ENCODE results near the gene CST9. TPM values are rescaled to one million over a fixed set of nuclear protein-coding genes. Genes with fewer than 3 reads are reported as not detected.
"Not testable (repeated sequence)": the region's sequence is repeated elsewhere in the genome, so short reads cannot be mapped to it uniquely, and the experiment has no call there.

The CST9 gene
- total RNA-seq, 1 experiment from 2014 or later: not detected

DNA sequence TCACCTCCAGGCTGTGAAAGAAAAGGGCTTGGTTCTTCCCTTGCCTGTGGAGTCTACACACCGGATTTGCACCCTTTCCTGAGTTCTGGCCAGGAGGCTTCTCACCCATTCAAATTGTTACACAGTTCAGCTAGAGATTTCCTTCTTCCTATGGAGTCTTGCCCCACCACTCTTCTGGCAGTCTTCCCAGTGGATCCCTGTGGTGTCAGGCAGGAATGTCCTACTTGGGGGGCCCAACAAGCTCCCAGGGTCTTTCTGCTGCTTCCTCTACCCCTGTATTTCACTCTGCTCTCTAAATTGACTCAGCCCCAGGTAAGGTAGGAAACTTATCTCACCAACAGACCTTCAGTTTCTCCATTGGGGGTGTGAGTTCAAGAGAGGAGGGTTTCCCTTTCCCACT lies 23.4 kb downstream of the CST9 start:
- Histone ChIP-seq H3K27ac (ENCODE audit: low read depth, low read length) (no peak overlapping the region), H3K36me3 (ENCODE audit: control insufficient read depth in 1 of 2, insufficient read depth in 2 of 2, low read length in 2 of 2) (no peaks in the 10 kb centered on the region), H3K9ac (ENCODE audit: low read length) (no peak overlapping the region), H2AFZ (ENCODE audit: low read depth, low read length, poor library complexity, severe bottlenecking) (no peak overlapping the region), H3K4me2 (ENCODE audit: low read length) (no peak overlapping the region), H3K9me2 (ENCODE audit: insufficient read depth) (no peaks in the 10 kb centered on the region), H3K4me1 (ENCODE audit: control insufficient read depth in 1 of 2, insufficient read depth in 2 of 2, low read length in 2 of 2) (no peaks in the 10 kb centered on the region), H3K27me3 (ENCODE audit: insufficient read depth, low read length) (peaks cover 24% of the 10 kb centered on the region; the same call in 1 of the 2 replicates), H3K79me2 (ENCODE audit: insufficient read depth, low read length) (no peaks in the 10 kb centered on the region), H3K9me3 (ENCODE audit: control insufficient read depth in 1 of 2, insufficient read depth in 1 of 2, low read depth in 1 of 2, low read length in 2 of 2) (no peaks in the 10 kb centered on the region), H3K4me3 (replicated peaks in 1 of 2; ENCODE audit: low read depth in 1 of 2, low read length in 2 of 2) (no peak overlapping the region), H4K20me1 (ENCODE audit: insufficient read depth) (no peaks in the 10 kb centered on the region)
- ATAC-seq (no peak), DNase-seq (ENCODE audit: low read depth, low spot score) (no peak)
- ChIA-PET POLR2A (no interaction called here), CTCF (no interaction called here), RAD21 (ENCODE audit: low non-redundant PET in 1 of 2, low total read pairs in 2 of 2, uncharacterized antibody in 2 of 2, unreplicated experiment in 2 of 2) (no interaction called here)
- BruUV-seq (replicated peaks): no TSS peak
- intact Hi-C loops (cut with micrococcal nuclease): no loop called here
- no peak for TF ChIP-seq FOSL1 (IDR thresholded peaks at IDR 0.05; ENCODE audit: low read depth)
- no peak for TF ChIP-seq SRF (IDR thresholded peaks at IDR 0.05; ENCODE audit: low read depth)
- TF ChIP-seq ELF1 (IDR thresholded peaks at IDR 0.05; ENCODE audit: borderline replicate concordance, low read depth): no peak
- TF ChIP-seq, protein P1, sequence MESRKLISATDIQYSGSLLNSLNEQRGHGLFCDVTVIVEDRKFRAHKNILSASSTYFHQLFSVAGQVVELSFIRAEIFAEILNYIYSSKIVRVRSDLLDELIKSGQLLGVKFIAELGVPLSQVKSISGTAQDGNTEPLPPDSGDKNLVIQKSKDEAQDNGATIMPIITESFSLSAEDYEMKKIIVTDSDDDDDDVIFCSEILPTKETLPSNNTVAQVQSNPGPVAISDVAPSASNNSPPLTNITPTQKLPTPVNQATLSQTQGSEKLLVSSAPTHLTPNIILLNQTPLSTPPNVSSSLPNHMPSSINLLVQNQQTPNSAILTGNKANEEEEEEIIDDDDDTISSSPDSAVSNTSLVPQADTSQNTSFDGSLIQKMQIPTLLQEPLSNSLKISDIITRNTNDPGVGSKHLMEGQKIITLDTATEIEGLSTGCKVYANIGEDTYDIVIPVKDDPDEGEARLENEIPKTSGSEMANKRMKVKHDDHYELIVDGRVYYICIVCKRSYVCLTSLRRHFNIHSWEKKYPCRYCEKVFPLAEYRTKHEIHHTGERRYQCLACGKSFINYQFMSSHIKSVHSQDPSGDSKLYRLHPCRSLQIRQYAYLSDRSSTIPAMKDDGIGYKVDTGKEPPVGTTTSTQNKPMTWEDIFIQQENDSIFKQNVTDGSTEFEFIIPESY (IDR thresholded peaks at IDR 0.05; ENCODE audit: extremely low read depth, insufficient replicate concordance, low read length): no peak
- TF ChIP-seq EZH2phosphoT487 (IDR thresholded peaks at IDR 0.05; ENCODE audit: borderline replicate concordance): no peak

DNA sequence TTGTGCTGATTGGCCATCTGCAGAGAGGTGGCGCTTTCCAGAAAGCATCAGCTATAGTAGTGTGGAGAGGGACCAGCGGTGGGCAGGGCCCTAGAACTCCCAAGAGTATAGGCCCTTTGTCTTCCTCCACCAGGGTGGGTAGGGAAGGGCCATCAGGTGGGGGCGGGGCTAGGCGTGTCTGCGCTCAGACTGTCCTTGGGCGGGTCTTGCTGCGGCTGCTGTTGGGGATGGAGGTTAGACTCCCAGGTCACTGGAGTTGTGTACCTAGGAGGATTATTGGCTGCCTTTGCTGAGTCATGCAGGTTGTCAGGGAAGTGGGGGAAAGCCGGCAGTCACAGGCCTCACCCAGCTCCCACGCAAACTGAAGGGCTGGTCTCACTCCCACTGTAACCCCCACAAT lies 23.9 kb downstream of the CST9 start:
- H3K27ac ChIP-seq (ENCODE audit: low read depth, low read length); H3K9me2 ChIP-seq (ENCODE audit: insufficient read depth); H3K9ac ChIP-seq (ENCODE audit: low read length); H4K20me1 ChIP-seq (ENCODE audit: insufficient read depth); H3K9me3 ChIP-seq (ENCODE audit: control insufficient read depth in 1 of 2, insufficient read depth in 1 of 2, low read depth in 1 of 2, low read length in 2 of 2); H3K4me1 ChIP-seq (ENCODE audit: control insufficient read depth in 1 of 2, insufficient read depth in 2 of 2, low read length in 2 of 2); H3K4me3 ChIP-seq (replicated peaks in 1 of 2; ENCODE audit: low read depth in 1 of 2, low read length in 2 of 2); H3K36me3 ChIP-seq (ENCODE audit: control insufficient read depth in 1 of 2, insufficient read depth in 2 of 2, low read length in 2 of 2); ATAC-seq; POLR2A ChIA-PET; H2AFZ ChIP-seq (ENCODE audit: low read depth, low read length, poor library complexity, severe bottlenecking); DNase-seq (ENCODE audit: low read depth, low spot score); H3K4me2 ChIP-seq (ENCODE audit: low read length); intact Hi-C loops (cut with micrococcal nuclease); BruUV-seq (replicated peaks); RAD21 ChIA-PET (ENCODE audit: low non-redundant PET in 1 of 2, low total read pairs in 2 of 2, uncharacterized antibody in 2 of 2, unreplicated experiment in 2 of 2); H3K79me2 ChIP-seq (ENCODE audit: insufficient read depth, low read length); CTCF ChIA-PET: not testable (repeated sequence)
- peaks cover 28% of the 10 kb centered on the region; the same call in 1 of the 2 replicates for H3K27me3 ChIP-seq (ENCODE audit: insufficient read depth, low read length)

Data from HCT116 (cell line).